ENCODE measurements around the gene MYO5B. TPM values are rescaled to one million over a fixed set of nuclear protein-coding genes. Genes with fewer than 3 reads are reported as not detected.

MYO5B gene
- total RNA-seq, 4 donors from 2014 or later, result 53.1 to 74.8 (median 55.2) TPM

DNA sequence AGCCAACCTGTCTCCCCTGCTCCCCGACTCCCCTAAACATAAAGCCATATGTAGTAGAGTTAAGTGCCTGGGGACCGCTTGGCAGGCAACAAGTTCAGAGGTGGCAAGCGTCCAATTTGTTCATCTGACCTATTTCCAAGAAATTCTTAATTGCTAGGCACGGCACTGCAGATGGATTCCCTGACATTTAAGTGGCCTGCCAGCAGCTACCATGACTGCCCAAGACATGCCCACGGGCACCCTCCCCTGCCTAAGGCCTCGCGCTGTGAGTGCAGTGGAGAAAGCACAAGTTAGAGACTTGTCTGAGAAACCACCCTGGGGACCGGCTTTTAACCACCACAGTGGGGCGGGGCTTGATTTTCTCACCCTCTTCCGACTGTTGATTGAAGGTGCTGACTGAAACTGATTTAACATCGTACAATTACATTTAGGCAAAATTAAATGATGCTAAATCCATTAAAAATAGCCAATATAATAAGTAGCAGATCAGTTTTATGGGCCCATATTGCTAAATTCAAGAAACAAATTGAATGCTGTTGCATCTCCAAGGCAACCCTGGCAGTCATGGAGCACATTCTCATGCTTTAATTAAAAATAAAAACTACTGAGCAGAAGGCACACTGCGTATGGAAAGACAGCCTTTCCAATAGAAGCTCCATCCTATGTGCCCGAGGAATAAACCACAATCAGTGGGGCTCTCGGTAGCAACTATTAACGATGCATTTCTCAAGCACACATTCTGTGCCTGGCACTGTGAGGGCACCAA is 218.0 kb downstream of the MYO5B start:
- TF ChIP-seq, protein P1, sequence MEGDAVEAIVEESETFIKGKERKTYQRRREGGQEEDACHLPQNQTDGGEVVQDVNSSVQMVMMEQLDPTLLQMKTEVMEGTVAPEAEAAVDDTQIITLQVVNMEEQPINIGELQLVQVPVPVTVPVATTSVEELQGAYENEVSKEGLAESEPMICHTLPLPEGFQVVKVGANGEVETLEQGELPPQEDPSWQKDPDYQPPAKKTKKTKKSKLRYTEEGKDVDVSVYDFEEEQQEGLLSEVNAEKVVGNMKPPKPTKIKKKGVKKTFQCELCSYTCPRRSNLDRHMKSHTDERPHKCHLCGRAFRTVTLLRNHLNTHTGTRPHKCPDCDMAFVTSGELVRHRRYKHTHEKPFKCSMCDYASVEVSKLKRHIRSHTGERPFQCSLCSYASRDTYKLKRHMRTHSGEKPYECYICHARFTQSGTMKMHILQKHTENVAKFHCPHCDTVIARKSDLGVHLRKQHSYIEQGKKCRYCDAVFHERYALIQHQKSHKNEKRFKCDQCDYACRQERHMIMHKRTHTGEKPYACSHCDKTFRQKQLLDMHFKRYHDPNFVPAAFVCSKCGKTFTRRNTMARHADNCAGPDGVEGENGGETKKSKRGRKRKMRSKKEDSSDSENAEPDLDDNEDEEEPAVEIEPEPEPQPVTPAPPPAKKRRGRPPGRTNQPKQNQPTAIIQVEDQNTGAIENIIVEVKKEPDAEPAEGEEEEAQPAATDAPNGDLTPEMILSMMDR (IDR thresholded peaks at IDR 0.05), result no peak
- TF ChIP-seq POLR2A (IDR thresholded peaks at IDR 0.05), result no peak
- WGBS, 2 donors, result 31 to 41% methylated on average over 15 of the region's 15 CpGs
- DNase-seq (ENCODE audit: low spot score in 2 of 2), result no peak
- intact Hi-C loops (cut with DNase I; ENCODE audit: low total_unique reads), result loop anchor here (10.0 kb wide), 1 partner anchor 48 kb away; no protein-coding TSS in a partner anchor
- no peak overlapping the region for H3K4me3 ChIP-seq (ENCODE audit: low read depth, poor library complexity, severe bottlenecking)

DNA sequence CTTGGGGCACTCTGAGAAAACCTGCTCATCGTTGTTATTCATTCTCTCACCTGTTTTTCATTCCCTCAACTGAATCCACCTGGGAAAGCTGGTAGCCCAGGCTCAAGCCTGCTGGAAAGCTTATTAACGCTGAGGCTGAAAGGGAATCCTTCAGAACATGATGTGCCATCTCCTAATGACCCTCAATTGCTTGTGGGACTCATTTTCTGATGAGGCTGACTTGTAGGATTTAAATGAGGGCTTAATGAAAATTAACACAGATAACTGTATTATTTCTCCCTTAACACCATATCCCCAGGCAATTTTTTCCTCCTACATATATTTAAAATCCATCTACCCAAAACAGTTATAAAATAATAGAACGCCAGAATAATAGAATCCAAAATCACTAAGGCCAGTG is 218.9 kb downstream of the MYO5B start:
- WGBS, 2 donors, result 80 to 81% methylated on average over 3 of the region's 3 CpGs
- no peak for TF ChIP-seq POLR2A (IDR thresholded peaks at IDR 0.05)
- TF ChIP-seq, protein P1 (IDR thresholded peaks at IDR 0.05), result no peak
- intact Hi-C loops (cut with DNase I; ENCODE audit: low total_unique reads), result loop anchor here (10.0 kb wide), 1 partner anchor 49 kb away; no protein-coding TSS in a partner anchor
- H3K4me3 ChIP-seq (ENCODE audit: low read depth, poor library complexity, severe bottlenecking), result no peak overlapping the region
- DNase-seq (ENCODE audit: low spot score in 2 of 2), result no peak

DNA sequence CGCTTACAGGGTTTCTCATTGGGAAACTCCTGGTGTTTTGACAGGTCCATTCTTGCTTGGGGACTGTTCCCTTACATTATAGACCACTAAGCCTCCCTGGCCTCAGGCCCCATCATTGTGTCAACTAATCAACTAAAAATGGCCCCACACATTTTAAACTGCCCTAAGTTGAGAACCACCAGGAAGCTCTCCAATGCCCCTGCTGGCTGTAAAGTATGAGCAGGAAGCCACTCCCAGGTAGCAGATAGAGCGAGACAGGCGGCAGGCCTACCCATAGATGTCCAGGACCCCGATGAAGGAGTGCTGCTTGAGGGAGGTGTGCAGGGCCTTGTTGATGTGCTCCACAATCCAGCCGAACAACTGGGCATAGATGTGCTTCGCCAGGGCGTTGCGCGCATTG is 220.9 kb downstream of the MYO5B start:
- no peak for DNase-seq (ENCODE audit: low spot score in 2 of 2)
- 93 to 94% methylated on average over 4 to 9 of the region's 9 CpGs for WGBS, 2 donors
- intact Hi-C loops (cut with DNase I; ENCODE audit: low total_unique reads), result loop anchor here (10.0 kb wide), 1 partner anchor 51 kb away; no protein-coding TSS in a partner anchor
- TF ChIP-seq, protein P1 (IDR thresholded peaks at IDR 0.05), result no peak
- no peak for TF ChIP-seq POLR2A (IDR thresholded peaks at IDR 0.05)
- H3K4me3 ChIP-seq (ENCODE audit: low read depth, poor library complexity, severe bottlenecking), result no peak overlapping the region

DNA sequence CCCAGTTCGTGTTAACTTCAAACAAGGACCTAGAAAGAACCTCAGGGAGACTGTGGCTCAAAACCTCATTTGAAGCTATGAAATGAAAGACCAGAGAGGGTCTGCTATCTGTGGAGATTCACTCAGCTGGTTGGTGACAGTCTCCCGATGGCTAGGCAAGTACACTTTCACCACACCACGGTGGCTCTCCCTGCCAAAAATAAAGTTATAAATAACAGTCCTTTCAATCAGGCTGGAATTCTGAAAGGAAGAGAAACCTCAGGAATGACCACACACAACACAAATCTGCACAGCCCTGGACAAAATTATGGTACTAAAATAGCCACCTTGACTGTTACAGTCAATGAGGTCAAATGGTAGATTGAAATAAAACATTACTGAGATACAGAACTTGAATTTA is 221.4 kb downstream of the MYO5B start:
- no peak for DNase-seq (ENCODE audit: low spot score in 2 of 2)
- WGBS, 2 donors, result 91 to 92% methylated on average over 3 of the region's 3 CpGs
- intact Hi-C loops (cut with DNase I; ENCODE audit: low total_unique reads), result loop anchor here (10.0 kb wide), 1 partner anchor 51 kb away; no protein-coding TSS in a partner anchor
- no peak for TF ChIP-seq POLR2A (IDR thresholded peaks at IDR 0.05)
- TF ChIP-seq, protein P1 (IDR thresholded peaks at IDR 0.05), result no peak
- no peak overlapping the region for H3K4me3 ChIP-seq (ENCODE audit: low read depth, poor library complexity, severe bottlenecking)

DNA sequence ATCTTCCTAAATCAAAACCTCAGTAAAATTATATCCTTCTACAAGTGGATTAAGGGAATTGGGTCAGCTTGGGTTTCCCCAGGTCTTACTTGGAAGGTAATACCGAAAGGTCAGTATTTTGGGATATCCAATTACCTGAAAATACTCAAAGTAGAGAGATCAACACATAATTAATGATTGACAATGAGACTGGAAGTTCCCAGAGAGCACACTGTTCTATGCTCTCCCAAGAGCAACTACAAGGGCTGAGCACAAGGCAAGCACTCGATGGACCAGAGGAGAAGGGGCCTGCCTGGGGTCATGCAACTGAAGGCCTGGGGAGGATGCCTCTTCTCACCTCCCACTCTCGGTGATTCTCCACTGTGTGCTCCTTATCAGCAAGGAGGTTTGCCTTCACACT is 222.4 kb downstream of the MYO5B start:
- H3K4me3 ChIP-seq (ENCODE audit: low read depth, poor library complexity, severe bottlenecking), result no peak overlapping the region
- intact Hi-C loops (cut with DNase I; ENCODE audit: low total_unique reads), result loop anchor here (10.0 kb wide), 1 partner anchor 52 kb away; no protein-coding TSS in a partner anchor
- TF ChIP-seq POLR2A (IDR thresholded peaks at IDR 0.05), result no peak
- TF ChIP-seq, protein P1 (IDR thresholded peaks at IDR 0.05), result no peak
- 90 to 95% methylated on average over 3 of the region's 3 CpGs for WGBS, 2 donors
- DNase-seq (ENCODE audit: low spot score in 2 of 2), result no peak

Data from lower leg skin (tissue), 4 donors.